Heart left ventricle (tissue), 16 donors: ENCODE measurements around the gene ANXA3. TPM values are rescaled to one million over a fixed set of nuclear protein-coding genes. Genes with fewer than 3 reads are reported as not detected.

Experiments used
- ATAC-seq, 4 donors: fragments of 200-7000 bp; cut with Tn5 transposase; one replicate each; pipeline ENCODE4 v1.9.1; 2020 to 2022; ENCODE audit warnings: moderate library complexity in 4 of 4, mild to moderate bottlenecking in 3 of 4, moderate number of reproducible peaks in 1 of 4
- DNase-seq, 5 donors: peaks; one replicate each; pipeline ENCODE4 v3.0.0-alpha.2; 2020
- H3K27ac ChIP-seq, 12 donors: fragments of 200-600 bp; sonication (generic) in 4 of 12; one replicate each; pipeline versions ENCODE4 v1.5.0 to v1.8.0; 2016 to 2022; ENCODE audit warnings: mild to moderate bottlenecking in 2 of 12
- H3K27me3 ChIP-seq, 9 donors: fragments of 200-600 bp; sonication (generic) in 2 of 9; one replicate each; pipeline versions ENCODE4 v1.5.1 to v1.8.0; 2016 to 2022; ENCODE audit warnings: mild to moderate bottlenecking in 3 of 9
- H3K36me3 ChIP-seq, 9 donors: fragments of 200-600 bp; sonication (generic) in 2 of 9; one replicate each; pipeline versions ENCODE4 v1.5.0 to v1.8.0; 2018 to 2022; ENCODE audit warnings: mild to moderate bottlenecking in 2 of 9
- H3K4me1 ChIP-seq, 12 donors: fragments of 200-600 bp; sonication (generic) in 4 of 12; one replicate each; pipeline versions ENCODE4 v1.5.0 to v1.8.0; 2016 to 2022; ENCODE audit warnings: mild to moderate bottlenecking in 3 of 12
- H3K4me3 ChIP-seq, 12 donors: fragments of 200-600 bp; sonication (generic) in 4 of 12; one replicate each; pipeline versions ENCODE4 v1.5.0 to v1.8.0; 2017 to 2022; ENCODE audit warnings: mild to moderate bottlenecking in 9 of 12, moderate library complexity in 4 of 12
- H3K9me3 ChIP-seq, 12 donors: fragments of 200-600 bp; sonication (generic) in 4 of 12; one replicate each; pipeline versions ENCODE4 v1.5.0 to v1.8.0; 2016 to 2022; ENCODE audit warnings: mild to moderate bottlenecking in 1 of 12
- POLR2A ChIP-seq, 2 donors: fragments of 450-650 bp; IDR thresholded peaks; one replicate each; pipeline ENCODE4 v1.6.1; 2017; ENCODE audit warnings: antibody characterized with exemption in 2 of 2, mild to moderate bottlenecking in 2 of 2, moderate library complexity in 2 of 2
- WGBS, 4 donors: extraction: QIAGEN DNeasy Blood & Tissue Kit in 2 of 4; methylation state at CpG; one replicate each; pipeline versions ENCODE4 v1.1.5 to v1.1.7; 2013 to 2018; 5-methylcytosine and 5-hydroxymethylcytosine counted together
- intact Hi-C, 10 donors: fragments of 100-400 bp; cut with DNase I; formaldehyde crosslinking; loops; one replicate each; pipeline versions ENCODE4 v1.11.1 to v1.14.2; 2022
- polyA plus RNA-seq, 2 donors: library from polyadenylated mRNA; stranded (reverse); fragments of 200-250 nt; gene quantifications; one replicate each; pipeline ENCODE4 v1.2.3, GENCODE V29; 2013
- total RNA-seq, 9 donors: library from RNA; depleted of rRNA in 2 of 9; stranded (reverse); fragments of >200 nt in 2 of 9; fragmentation: NEBNext Ultra II Directional in 3 of 9; extraction: Animal tissue kit (Norgen Biotek cat#: 25700) in 3 of 9; gene quantifications; one replicate each; pipeline versions ENCODE4 v1.1.0 to v1.2.4, GENCODE V29; 2016 to 2023
- TF ChIP-seq, protein P1 (sequence below), 12 donors: fragments of 200-600 bp; sonication (generic) in 4 of 12; IDR thresholded peaks; one replicate each; pipeline versions ENCODE4 v1.5.0 to v1.8.0; 2018 to 2022; ENCODE audit warnings: antibody characterized with exemption in 12 of 12, mild to moderate bottlenecking in 5 of 12
- donor health status: ischemic (EF 13 %, LVEDD 7.1; RV severe dilation, severe dysfunction).
- donor health status: healthy with polysubstance abuse.
- donor health status: DM: no; HTN: yes; CAD: no.
- donor health status: DM: no; HTN: no; CAD: no.
- donor health status: ischemic (EF 25% LVEDD 6.9; RV normal size, moderate dysfunction).
- donor health status: ischemic (EF 25% LVEDD 5.7; RV mildly dilated, moderate dysfunction).
- donor health status: healthy.
- donor health status: DM: yes; HTN: yes; CAD: no.
- donor health status: ischemic (EF 35%, LVEDD 5.7; RV mildly dilated, moderate dysfunction).
- donor health status: nonischemic (EF 11% LVEDD 7.7; RV severe dilation, severe dysfunction).
- donor health status: DM: yes; HTN: yes; CAD: no.
- donor health status: PGD.
- donor health status: ischemic (EF 29% LVEDD 5.4; RV normal size, mild dysfunction).
- donor health status: nonischemic (EF 23%, LVEDD 6.1; RV moderate dilation, normal function).

Gene ANXA3
- total and polyA plus RNA-seq, 11 donors = 12.9 to 119 (median 28.7) TPM

DNA sequence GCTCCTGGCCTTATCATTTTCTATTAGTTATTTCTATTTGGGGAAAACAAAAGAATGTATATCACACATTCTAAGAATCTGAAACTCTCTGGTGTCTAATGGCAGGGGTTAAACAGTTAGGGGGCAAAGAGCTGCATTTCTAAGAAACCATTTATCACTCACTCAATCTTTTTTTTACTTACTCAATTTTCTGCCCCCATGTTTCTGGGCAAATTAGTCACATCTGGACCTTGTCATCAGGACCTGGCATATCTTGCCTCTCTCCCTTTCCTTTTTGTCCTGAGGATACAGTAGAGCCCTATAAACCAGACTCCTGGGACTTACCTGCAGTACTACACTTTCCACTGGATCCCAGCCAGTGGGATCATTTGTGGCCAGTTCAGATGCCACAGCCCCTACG is 89.1 kb downstream of the ANXA3 start:
- DNase-seq (no peak), ATAC-seq (no peak)
- H3K36me3 ChIP-seq = no peaks in the 10 kb centered on the region
- no peaks in the 10 kb centered on the region for H3K9me3 ChIP-seq
- no peak overlapping the region for H3K27ac ChIP-seq
- no peak overlapping the region for H3K4me3 ChIP-seq
- H3K4me1 ChIP-seq = peaks cover 0 to 41% (median 9%) of the 10 kb centered on the region in 12 donors
- WGBS, 4 donors = 64 to 77% (median 72%) methylated on average over 1 of the region's 1 CpG
- intact Hi-C loops = loop anchor here in 9 of 10 donors (5.0 to 10.0 kb wide), 3 partner anchors 134 to 224 kb away; partner anchors contain the start of gene BMP2K (in 3 of the 9)
- no peaks in the 10 kb centered on the region for H3K27me3 ChIP-seq
- no peak for TF ChIP-seq POLR2A (IDR thresholded peaks at IDR 0.05)
- TF ChIP-seq, protein P1, sequence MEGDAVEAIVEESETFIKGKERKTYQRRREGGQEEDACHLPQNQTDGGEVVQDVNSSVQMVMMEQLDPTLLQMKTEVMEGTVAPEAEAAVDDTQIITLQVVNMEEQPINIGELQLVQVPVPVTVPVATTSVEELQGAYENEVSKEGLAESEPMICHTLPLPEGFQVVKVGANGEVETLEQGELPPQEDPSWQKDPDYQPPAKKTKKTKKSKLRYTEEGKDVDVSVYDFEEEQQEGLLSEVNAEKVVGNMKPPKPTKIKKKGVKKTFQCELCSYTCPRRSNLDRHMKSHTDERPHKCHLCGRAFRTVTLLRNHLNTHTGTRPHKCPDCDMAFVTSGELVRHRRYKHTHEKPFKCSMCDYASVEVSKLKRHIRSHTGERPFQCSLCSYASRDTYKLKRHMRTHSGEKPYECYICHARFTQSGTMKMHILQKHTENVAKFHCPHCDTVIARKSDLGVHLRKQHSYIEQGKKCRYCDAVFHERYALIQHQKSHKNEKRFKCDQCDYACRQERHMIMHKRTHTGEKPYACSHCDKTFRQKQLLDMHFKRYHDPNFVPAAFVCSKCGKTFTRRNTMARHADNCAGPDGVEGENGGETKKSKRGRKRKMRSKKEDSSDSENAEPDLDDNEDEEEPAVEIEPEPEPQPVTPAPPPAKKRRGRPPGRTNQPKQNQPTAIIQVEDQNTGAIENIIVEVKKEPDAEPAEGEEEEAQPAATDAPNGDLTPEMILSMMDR (IDR thresholded peaks at IDR 0.05) = no peak

- ATAC-seq = peak in 2 of 4 donors; percentile 29 to 37
- no peak overlapping the region for H3K4me3 ChIP-seq
- peaks cover 0 to 53% (median 18%) of the 10 kb centered on the region in 12 donors for H3K4me1 ChIP-seq
Observed at GRCh38 chr4:78642934-78643333, 91.4 kb downstream of the ANXA3 start.

GRCh38 chr4:78644063-78644691 is 92.6 kb downstream of the ANXA3 start:
- Histone ChIP-seq H3K9me3 (no peaks in the 10 kb centered on the region), H3K27me3 (no peaks in the 10 kb centered on the region), H3K4me3 (no peak overlapping the region), H3K4me1 (peaks cover 0 to 45% (median 18%) of the 10 kb centered on the region in 12 donors), H3K36me3 (no peaks in the 10 kb centered on the region), H3K27ac (peak overlapping the region in 2 of 12 donors; percentile 81 to 94)
- ATAC-seq = no peak
- intact Hi-C loops = loop anchor here (2.0 to 10.0 kb wide), 4 partner anchors 131 to 221 kb away; partner anchors contain the start of gene BMP2K (in 5 of the 10)
- no peak for DNase-seq
- TF ChIP-seq POLR2A (IDR thresholded peaks at IDR 0.05) = no peak
- TF ChIP-seq, protein P1 (IDR thresholded peaks at IDR 0.05) = no peak

More at GRCh38 chr4:78642934-78643333, 91.4 kb downstream of the ANXA3 start:
- Histone ChIP-seq H3K36me3 (no peaks in the 10 kb centered on the region), H3K27ac (no peak overlapping the region), H3K9me3 (no peaks in the 10 kb centered on the region), H3K27me3 (no peaks in the 10 kb centered on the region)
- TF ChIP-seq POLR2A (IDR thresholded peaks at IDR 0.05) = no peak
- TF ChIP-seq, protein P1 (IDR thresholded peaks at IDR 0.05) = no peak
- intact Hi-C loops = loop anchor here in 9 of 10 donors (5.0 to 10.0 kb wide), 3 partner anchors 132 to 222 kb away; partner anchors contain the start of gene BMP2K (in 3 of the 9)
- 55 to 75% (median 69%) methylated on average over 2 of the region's 2 CpGs for WGBS, 4 donors
- no peak for DNase-seq

DNA sequence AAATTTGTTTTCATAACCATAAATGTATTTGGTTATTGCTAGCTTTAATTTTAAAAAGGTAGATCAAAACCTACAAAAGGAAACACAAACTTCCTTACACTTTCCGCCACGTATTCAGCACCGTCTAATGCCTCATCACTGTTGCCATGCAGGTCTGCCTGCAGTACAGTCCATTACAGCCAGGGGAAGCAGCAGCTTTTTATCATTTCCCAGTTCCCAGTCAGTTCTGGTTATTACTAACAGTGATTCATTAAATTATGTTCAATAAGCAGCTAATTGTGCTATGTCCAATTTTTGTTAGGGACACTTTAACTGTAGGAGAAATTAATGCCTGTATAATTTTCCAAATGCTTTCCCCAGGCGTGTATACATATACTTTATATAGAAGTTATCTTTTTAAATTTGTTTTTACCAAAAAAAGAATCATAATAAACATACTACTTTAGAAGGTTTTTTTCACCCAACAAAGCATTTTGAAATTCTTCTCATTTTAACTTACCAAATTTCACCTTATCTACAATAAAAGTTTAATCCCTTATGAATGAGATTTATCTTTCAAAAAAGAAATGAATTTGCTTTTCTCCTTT is 93.3 kb downstream of the ANXA3 start:
- intact Hi-C loops = loop anchor here (2.0 to 10.0 kb wide), 4 partner anchors 130 to 220 kb away; partner anchors contain the start of gene BMP2K (in 9 of the 10)
- no peak for TF ChIP-seq POLR2A (IDR thresholded peaks at IDR 0.05)
- TF ChIP-seq, protein P1 (IDR thresholded peaks at IDR 0.05) = peak; percentile 79 to 97 (median 94)
- Histone ChIP-seq H3K4me1 (peaks cover 0 to 52% (median 18%) of the 10 kb centered on the region in 12 donors), H3K4me3 (no peak overlapping the region), H3K27ac (peak overlapping the region in 10 of 12 donors; percentile 54 to 94 (median 69)), H3K36me3 (no peaks in the 10 kb centered on the region), H3K27me3 (no peaks in the 10 kb centered on the region), H3K9me3 (no peaks in the 10 kb centered on the region)
- ATAC-seq (peak; percentile 77 to 94 (median 90)), DNase-seq (peak in 4 of 5 donors; percentile 63 to 74 (median 70))
- WGBS, 4 donors = 24 to 32% (median 29%) methylated on average over 4 of the region's 4 CpGs
